GM12878 (cell line): ENCODE measurements around the gene SYNGR4. TPM values are rescaled to one million over a fixed set of nuclear protein-coding genes. Genes with fewer than 3 reads are reported as not detected.
A peak's percentile ranks its signal among the peaks of the same experiment; 100 is the strongest.

Experiments
- ATAC-seq: fragments of 200-7000 bp; cut with Tn5 transposase; 3 replicates; pipeline ENCODE4 v1.9.1; 2020; ENCODE audit warnings: mild to moderate bottlenecking, moderate library complexity
- BruUV-seq: library from RNA; stranded (reverse); fragments of 400-500 nt; replicated peaks from 2 replicates; lab custom pipeline; 2021; lab: Mats Ljungman, UMichigan
- CTCF ChIA-PET: fragments of 300-600 bp; sonication (Branson Sonifier 250); formaldehyde crosslinking; extraction: SDS; loops from one replicate; lab custom pipeline; 2021; ENCODE audit warnings: inconsistent platforms; lab: Yijun Ruan, JAX
- POLR2A ChIA-PET: fragments of 350-600 bp; formaldehyde crosslinking; extraction: SDS; loops from one replicate; lab custom pipeline; 2021; ENCODE audit warnings: inconsistent platforms; lab: Charles Lee
- RAD21 ChIA-PET: fragments of 300-600 bp; sonication (Branson Sonifier 250); formaldehyde crosslinking; loops from one replicate; lab custom pipeline; 2023; ENCODE audit warnings: antibody characterized with exemption; ENCODE audit not compliant: unreplicated experiment; lab: Charles Lee
- SMC1A ChIA-PET: fragments of 300-600 bp; sonication (Branson Sonifier 250); formaldehyde crosslinking; loops from one replicate; lab custom pipeline; 2023; ENCODE audit not compliant: unreplicated experiment, uncharacterized antibody; lab: Charles Lee
- DNase-seq: peaks from one replicate; pipeline ENCODE4 v3.0.0-alpha.2; 2011; ENCODE audit warnings: low read depth, low spot score
- FAIRE-seq: peaks from 3 replicates; lab custom pipeline; 2011; peaks lifted over from hg19 to GRCh38; lab: Jason Lieb, UNC
- H2AFZ ChIP-seq: 2 replicates; pipeline ENCODE4 v1.6.0; 2011; ENCODE audit warnings: low read depth, low read length, control low read depth; ENCODE audit not compliant: control insufficient read depth
- H3K27ac ChIP-seq: 2 replicates; pipeline ENCODE4 v1.5.1; 2011; ENCODE audit warnings: control low read depth; ENCODE audit not compliant: control insufficient read depth, insufficient read depth
- H3K27me3 ChIP-seq, 2 experiments: replicated peaks in 1 of 2; 2 replicates each; pipeline versions ENCODE4 v1.6.0 to v1.6.1; 2011; ENCODE audit warnings: low read length in 1 of 2; ENCODE audit not compliant: control insufficient read depth in 2 of 2, insufficient read depth in 2 of 2
- H3K36me3 ChIP-seq, 2 experiments: 2 replicates each; pipeline ENCODE4 v1.5.1; 2011; ENCODE audit warnings: low read length in 1 of 2; ENCODE audit not compliant: control insufficient read depth in 2 of 2, insufficient read depth in 2 of 2
- H3K4me1 ChIP-seq: 2 replicates; pipeline ENCODE4 v1.6.1; 2011; ENCODE audit warnings: mild to moderate bottlenecking, low read length, moderate library complexity, mixed read lengths; ENCODE audit not compliant: control insufficient read depth, insufficient read depth
- H3K4me2 ChIP-seq: 2 replicates; pipeline ENCODE4 v1.6.0; 2011; ENCODE audit warnings: control low read depth; ENCODE audit not compliant: control insufficient read depth, insufficient read depth
- H3K4me3 ChIP-seq: fragments of 200-600 bp; sonication (generic); 2 replicates; pipeline ENCODE4 v1.5.1; 2016
- H3K79me2 ChIP-seq: 2 replicates; pipeline ENCODE4 v1.6.0; 2011; ENCODE audit warnings: low read length; ENCODE audit not compliant: control insufficient read depth, insufficient read depth
- H3K9ac ChIP-seq: 2 replicates; pipeline ENCODE4 v1.8.0; 2011; ENCODE audit warnings: low read length, control low read depth, mixed read lengths; ENCODE audit not compliant: control insufficient read depth, insufficient read depth
- H3K9me3 ChIP-seq: replicated peaks from 3 replicates; pipeline ENCODE4 v1.5.1; 2011; ENCODE audit warnings: mild to moderate bottlenecking, low read length; ENCODE audit not compliant: control insufficient read depth, insufficient read depth
- H4K20me1 ChIP-seq: 2 replicates; pipeline ENCODE4 v1.6.0; 2011; ENCODE audit not compliant: control insufficient read depth, insufficient read depth
- POU2F2 ChIP-seq: IDR thresholded peaks from 3 replicates; pipeline ENCODE4 v1.6.1; 2011; ENCODE audit warnings: low read depth, mild to moderate bottlenecking, low read length, borderline replicate concordance
- RB1 ChIP-seq: fragments of 450-650 bp; formaldehyde crosslinking; IDR thresholded peaks from 2 replicates; pipeline ENCODE4 v1.6.1; 2017; ENCODE audit warnings: mild to moderate bottlenecking, borderline replicate concordance
- SMARCA5 ChIP-seq: fragments of 450-650 bp; IDR thresholded peaks from 2 replicates; pipeline ENCODE4 v1.6.1; 2017; ENCODE audit warnings: mild to moderate bottlenecking
- WGBS: methylation state at CpG from one replicate; pipeline ENCODE4 v1.1.6; 2016; ENCODE audit warnings: low lambda C conversion rate; ENCODE audit not compliant: insufficient replicate concordance, insufficient coverage; ENCODE audit errors: missing lambda C conversion rate; 5-methylcytosine and 5-hydroxymethylcytosine counted together
- in situ Hi-C: fragments of 300-500 bp; cut with MboI; formaldehyde crosslinking; loops from 9 replicates; pipeline ENCODE4 v1.14.3; 2018; ENCODE audit warnings: mixed read lengths
- intact Hi-C: fragments of 100-400 bp; cut with micrococcal nuclease; formaldehyde crosslinking; loops from one replicate; pipeline ENCODE4 v1.14.2; 2022; ENCODE audit not compliant: unreplicated experiment
- polyA plus RNA-seq, 11 experiments: library from polyadenylated mRNA; depleted of rRNA in 4 of 11; unstranded in 6 of 11; stranded (reverse) in 5 of 11; fragments of >200 nt; fragmentation: Nextera tagmentation in 4 of 11; fragmentation: Illumina TruSeq in 1 of 11; extraction: Ambion mirVana in 4 of 11; extraction: Trizol in 1 of 11; gene quantifications; 1 replicate in 1 of 11; 2 replicates in 10 of 11; pipeline versions ENCODE4 v1.2.1 to v1.2.3, GENCODE V29; 2011 to 2016; ENCODE audit warnings: inconsistent platforms in 2 of 11, missing spikeins in 2 of 11, low read depth in 1 of 11
- total RNA-seq, 4 experiments: library from RNA; depleted of rRNA in 3 of 4; stranded (reverse); fragments of >200 nt in 3 of 4; fragmentation: Illumina TruSeq in 1 of 4; extraction: Trizol in 1 of 4; gene quantifications; 2 replicates each; pipeline versions ENCODE4 v1.2.1 to v1.2.3, GENCODE V29; 2013 to 2021
- TF ChIP-seq, protein P1 (sequence below): IDR thresholded peaks from 2 replicates; pipeline ENCODE4 v1.6.1; 2011; ENCODE audit warnings: mild to moderate bottlenecking, low read depth, low read length, moderate library complexity; ENCODE audit not compliant: insufficient replicate concordance
- TF ChIP-seq, protein P2 (sequence below): IDR thresholded peaks from 2 replicates; pipeline ENCODE4 v1.6.1; 2011; ENCODE audit warnings: borderline replicate concordance, low read depth, mild to moderate bottlenecking, moderate library complexity, low read length; ENCODE audit not compliant: insufficient read depth, poor library complexity, severe bottlenecking

SYNGR4 gene
- total and polyA plus RNA-seq, 10 of the 15 experiments (the other 5 are each of a cell fraction or from before 2014, with no cell fraction given): 0.08 to 0.72 (median 0.17) TPM; not detected in 6

DNA sequence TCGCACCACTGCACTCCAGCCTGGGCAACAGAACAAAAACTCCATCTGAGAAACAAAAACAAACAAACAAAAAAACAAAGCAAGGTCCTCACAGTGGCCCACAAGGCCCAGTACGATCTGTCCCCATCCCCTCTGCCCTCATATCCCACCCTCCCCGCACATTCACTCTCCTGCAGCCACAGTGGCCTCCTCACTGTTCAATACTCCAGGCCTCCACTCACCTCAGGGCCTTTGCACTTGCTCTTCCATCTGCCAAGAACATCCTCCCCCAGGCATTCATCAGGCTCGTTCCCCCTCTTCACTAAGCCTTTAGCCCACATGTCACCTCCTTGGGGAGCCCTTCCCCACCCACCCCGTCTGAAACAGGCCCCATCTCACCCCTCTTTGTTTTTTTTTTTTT lies 5.0 kb upstream of the SYNGR4 start:
- Histone ChIP-seq H3K4me2 (no peak overlapping the region), H4K20me1 (no peaks in the 10 kb centered on the region), H3K9ac (no peak overlapping the region), H2AFZ (no peak overlapping the region), H3K36me3 (no peaks in the 10 kb centered on the region; a peak in 1 of 4 replicates), H3K9me3 (no peaks in the 10 kb centered on the region), H3K4me3 (no peak overlapping the region), H3K27ac (no peak overlapping the region), H3K27me3 (no peaks in the 10 kb centered on the region), H3K79me2 (peaks cover 3% of the 10 kb centered on the region), H3K4me1 (peaks cover 3% of the 10 kb centered on the region; the same call in 1 of the 2 replicates)
- no peak for DNase-seq
- no peak for ATAC-seq
- no peak for FAIRE-seq
- ChIA-PET RAD21 (no interaction called here), POLR2A (interaction anchor here (0.6 kb wide), 1 partner anchor 13 kb away, joined by 3 read pairs; no protein-coding TSS in a partner anchor), SMC1A (no interaction called here), CTCF (interaction anchor here (0.8 to 1.6 kb wide), 3 partner anchors 26 to 230 kb away, joined by 3 to 5 read pairs (median 4); no protein-coding TSS in a partner anchor)
- TF ChIP-seq POU2F2 (no peak), SMARCA5 (no peak)
- TF ChIP-seq, protein P1, sequence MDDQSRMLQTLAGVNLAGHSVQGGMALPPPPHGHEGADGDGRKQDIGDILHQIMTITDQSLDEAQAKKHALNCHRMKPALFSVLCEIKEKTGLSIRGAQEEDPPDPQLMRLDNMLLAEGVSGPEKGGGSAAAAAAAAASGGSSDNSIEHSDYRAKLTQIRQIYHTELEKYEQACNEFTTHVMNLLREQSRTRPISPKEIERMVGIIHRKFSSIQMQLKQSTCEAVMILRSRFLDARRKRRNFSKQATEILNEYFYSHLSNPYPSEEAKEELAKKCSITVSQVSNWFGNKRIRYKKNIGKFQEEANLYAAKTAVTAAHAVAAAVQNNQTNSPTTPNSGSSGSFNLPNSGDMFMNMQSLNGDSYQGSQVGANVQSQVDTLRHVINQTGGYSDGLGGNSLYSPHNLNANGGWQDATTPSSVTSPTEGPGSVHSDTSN: no peak
- in situ Hi-C loops: no loop called here
- BruUV-seq: no TSS peak
- intact Hi-C loops: no loop called here
- WGBS: 88% methylated on average over 5 of the region's 5 CpGs

DNA sequence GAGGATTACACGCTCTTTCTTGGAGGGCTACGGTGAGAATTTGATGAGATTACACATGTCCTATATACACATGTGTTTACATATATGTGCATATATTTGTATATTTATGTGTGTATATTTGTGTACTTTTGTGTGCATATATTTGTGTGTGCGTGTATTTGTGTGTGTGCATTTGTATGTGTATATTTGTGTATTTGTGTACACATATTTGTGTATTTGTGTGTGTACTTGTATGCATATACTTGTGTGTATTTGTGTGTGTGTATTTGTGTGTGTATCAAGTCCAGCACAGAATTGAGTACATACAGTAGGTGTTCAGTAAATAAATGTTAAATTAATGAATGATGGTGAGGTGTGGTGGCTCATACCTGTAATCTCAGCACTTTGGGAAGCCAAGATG lies 2.3 kb upstream of the SYNGR4 start:
- SMC1A ChIA-PET: no interaction called here
- RAD21 ChIA-PET: no interaction called here
- Histone ChIP-seq H3K4me1 (peaks cover 9% of the 10 kb centered on the region; the same call in 1 of the 2 replicates), H4K20me1 (no peaks in the 10 kb centered on the region), H3K79me2 (peaks cover 3% of the 10 kb centered on the region), H2AFZ (no peak overlapping the region), H3K9ac (no peak overlapping the region)
- BruUV-seq: no TSS peak
- ATAC-seq (no peak), DNase-seq (no peak)
- no peak for TF ChIP-seq RB1
- TF ChIP-seq, protein P2, sequence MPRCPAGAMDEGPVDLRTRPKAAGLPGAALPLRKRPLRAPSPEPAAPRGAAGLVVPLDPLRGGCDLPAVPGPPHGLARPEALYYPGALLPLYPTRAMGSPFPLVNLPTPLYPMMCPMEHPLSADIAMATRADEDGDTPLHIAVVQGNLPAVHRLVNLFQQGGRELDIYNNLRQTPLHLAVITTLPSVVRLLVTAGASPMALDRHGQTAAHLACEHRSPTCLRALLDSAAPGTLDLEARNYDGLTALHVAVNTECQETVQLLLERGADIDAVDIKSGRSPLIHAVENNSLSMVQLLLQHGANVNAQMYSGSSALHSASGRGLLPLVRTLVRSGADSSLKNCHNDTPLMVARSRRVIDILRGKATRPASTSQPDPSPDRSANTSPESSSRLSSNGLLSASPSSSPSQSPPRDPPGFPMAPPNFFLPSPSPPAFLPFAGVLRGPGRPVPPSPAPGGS: peak; percentile 17
- TF ChIP-seq, all 136 proteins: peak for 1
- 100% methylated on average over 3 of the region's 3 CpGs for WGBS
- intact Hi-C loops: loop anchor here (5.0 kb wide), 1 partner anchor 130 kb away; no protein-coding TSS in a partner anchor
- in situ Hi-C loops: no loop called here
- CTCF ChIA-PET: interaction anchor here (1.1 kb wide), 1 partner anchor 29 kb away, joined by 8 read pairs; the partner anchor contains the start of gene KDELR1
- POLR2A ChIA-PET: interaction anchor here (3.1 kb wide), 1 partner anchor 28 kb away, joined by 39 read pairs; no protein-coding TSS in a partner anchor
- no peak for FAIRE-seq
- Histone ChIP-seq H3K27me3 (no peaks in the 10 kb centered on the region), H3K27ac (no peak overlapping the region), H3K36me3 (no peaks in the 10 kb centered on the region), H3K4me3 (no peak overlapping the region), H3K9me3 (no peaks in the 10 kb centered on the region), H3K4me2 (no peak overlapping the region)
